ENCODE results near the gene PLEKHM1.
"Not testable (repeated sequence)": the region's sequence is repeated elsewhere in the genome, so short reads cannot be mapped to it uniquely, and the experiment has no call there.

- TF ChIP-seq POLR2A (IDR thresholded peaks at IDR 0.05; ENCODE audit: extremely low read depth, insufficient read length); CTCF (IDR thresholded peaks at IDR 0.05; ENCODE audit: low read depth, low read length): not testable (repeated sequence)
Observed at GRCh38 chr17:45451660-45452059, 38.9 kb downstream of the PLEKHM1 start.
